SK-N-SH treated with all-trans-retinoic acid at 6 μM for 48 hours (cell line): ENCODE data around the gene PDLIM3.
"Not testable (repeated sequence)": the region's sequence is repeated elsewhere in the genome, so short reads cannot be mapped to it uniquely, and the experiment has no call there.

Experiments
- GLIS3 ChIP-seq: fragments of 250-450 bp; sonication (Bioruptor Pico); IDR thresholded peaks from 2 replicates; pipeline ENCODE4 v1.5.0; 2020; ENCODE audit warnings: mild to moderate bottlenecking, moderate library complexity
- TCF4 ChIP-seq: fragments of 250-450 bp; sonication (Bioruptor Pico); IDR thresholded peaks from 2 replicates; pipeline ENCODE4 v1.8.0; 2021; ENCODE audit warnings: mild to moderate bottlenecking, moderate library complexity, borderline replicate concordance

DNA sequence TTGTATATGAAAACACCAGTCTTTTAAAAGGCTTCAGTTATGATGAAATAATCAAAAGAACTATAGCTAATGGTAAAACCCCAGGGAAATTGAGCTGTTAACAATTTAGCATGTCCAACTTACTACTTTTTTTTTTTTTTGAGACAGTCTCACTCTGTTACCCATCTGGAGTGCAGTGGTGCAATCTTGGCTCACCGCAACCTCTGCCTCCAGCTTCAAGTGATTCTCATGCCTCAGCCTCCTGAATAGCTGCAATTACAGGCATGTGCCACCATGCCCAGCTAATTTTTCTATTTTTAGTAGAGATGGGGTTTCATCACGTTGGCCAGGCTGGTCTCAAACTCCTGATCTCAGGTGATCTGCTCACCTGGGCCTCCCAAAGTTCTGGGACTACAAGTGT lies 24.1 kb downstream of the PDLIM3 start:
- not testable (repeated sequence) for TF ChIP-seq GLIS3 (CRISPR knock-in tag); TCF4
